ENCODE data around the gene HS1BP3. TPM values are rescaled to one million over a fixed set of nuclear protein-coding genes. Genes with fewer than 3 reads are reported as not detected.

Gene HS1BP3
- total and polyA plus RNA-seq, 2 of the 13 experiments (the other 11 are each of a cell fraction or from before 2014, with no cell fraction given), result 15.2 to 22.0 TPM

- no peak for TF ChIP-seq GLI4 (CRISPR knock-in tag; IDR thresholded peaks at IDR 0.05; ENCODE audit: borderline replicate concordance)
- no peak for TF ChIP-seq ZIK1 (CRISPR knock-in tag; IDR thresholded peaks at IDR 0.05; ENCODE audit: borderline replicate concordance, low read depth)
- no peak for TF ChIP-seq MLX (CRISPR knock-in tag; IDR thresholded peaks at IDR 0.05)
- no peak for TF ChIP-seq KLF9 (CRISPR knock-in tag; IDR thresholded peaks at IDR 0.05; ENCODE audit: low read depth)
- TF ChIP-seq FOXO4 (CRISPR knock-in tag; conservative IDR thresholded peaks at IDR 0.05), result 0 out of 2 replicates have a peak, but pooled peaks have one; percentile 65
- no peak for TF ChIP-seq GABPB1 (CRISPR knock-in tag; IDR thresholded peaks at IDR 0.05)
- TF ChIP-seq ZNF770 (CRISPR knock-in tag; IDR thresholded peaks at IDR 0.05), result no peak
- no peak for TF ChIP-seq ARID3A (IDR thresholded peaks at IDR 0.05; ENCODE audit: low read depth, low read length)
- no peak for TF ChIP-seq ZNF510 (CRISPR knock-in tag; IDR thresholded peaks at IDR 0.05; ENCODE audit: low read depth)
- TF ChIP-seq ZNF547 (CRISPR knock-in tag; IDR thresholded peaks at IDR 0.05), result 0 out of 2 replicates have a peak, but pooled peaks have one; percentile 72
- no peak for TF ChIP-seq NR3C1 (CRISPR knock-in tag; IDR thresholded peaks at IDR 0.05)
- peak; percentile 11; the same call in 1 of the 2 replicates for TF ChIP-seq ARID2 (CRISPR knock-in tag; IDR thresholded peaks at IDR 0.05; ENCODE audit: borderline replicate concordance)
- no peak for TF ChIP-seq PHF21A (CRISPR knock-in tag; IDR thresholded peaks at IDR 0.05)
- TF ChIP-seq MLXIP (CRISPR knock-in tag; IDR thresholded peaks at IDR 0.05; ENCODE audit: borderline replicate concordance), result no peak
- no peak for TF ChIP-seq MIXL1 (CRISPR knock-in tag; IDR thresholded peaks at IDR 0.05)
Measured at GRCh38 chr2:20641123-20641985, 9.5 kb downstream of the HS1BP3 start (continued).

Measured in HepG2 (cell line).